ENCODE results near the gene SYT6.

- no peak for TF ChIP-seq CTCF (IDR thresholded peaks at IDR 0.05; ENCODE audit: insufficient read depth, low read length, poor library complexity, severe bottlenecking)
- no peak for TF ChIP-seq EZH2phosphoT487 (conservative IDR thresholded peaks at IDR 0.05; ENCODE audit: low read length)
Observed at GRCh38 chr1:114061121-114061830, 92.4 kb downstream of the SYT6 start.

All from SU-DHL-6 (cell line).